H9 (cell line): Measurements from ENCODE around the gene NEDD4L. TPM values are rescaled to one million over a fixed set of nuclear protein-coding genes. Genes with fewer than 3 reads are reported as not detected.

Experiments used
- DNase-seq: peaks from one replicate; pipeline ENCODE4 v3.0.0-alpha.2; 2017
- H2AFZ ChIP-seq: one replicate; pipeline ENCODE4 v1.6.1; 2013; ENCODE audit warnings: mild to moderate bottlenecking, low read length, control low read depth, moderate library complexity
- H2AK5ac ChIP-seq: 2 replicates; pipeline ENCODE4 v1.6.1; 2013; ENCODE audit warnings: low read length, control low read depth, mixed read lengths; ENCODE audit not compliant: insufficient read length
- H2BK120ac ChIP-seq: one replicate; pipeline ENCODE4 v1.6.1; 2013; ENCODE audit warnings: low read depth, mild to moderate bottlenecking, low read length, control low read depth, inconsistent platforms; ENCODE audit not compliant: poor library complexity, severe bottlenecking
- H2BK12ac ChIP-seq: 2 replicates; pipeline ENCODE4 v1.6.1; 2013; ENCODE audit warnings: low read length, control low read depth, mixed read lengths, low read depth; ENCODE audit not compliant: insufficient read length
- H2BK15ac ChIP-seq: 2 replicates; pipeline ENCODE4 v1.6.1; 2013; ENCODE audit warnings: low read depth, low read length, control low read depth
- H2BK20ac ChIP-seq: one replicate; pipeline ENCODE4 v1.6.1; 2013; ENCODE audit warnings: low read depth, mild to moderate bottlenecking, low read length, control low read depth, inconsistent platforms; ENCODE audit not compliant: poor library complexity, severe bottlenecking
- H2BK5ac ChIP-seq: 2 replicates; pipeline ENCODE4 v1.6.1; 2013; ENCODE audit warnings: low read length, control low read depth, mixed read lengths; ENCODE audit not compliant: insufficient read length
- H3K14ac ChIP-seq: 2 replicates; pipeline ENCODE4 v1.6.1; 2013; ENCODE audit warnings: low read length, control low read depth; ENCODE audit not compliant: insufficient read depth
- H3K18ac ChIP-seq: 2 replicates; pipeline ENCODE4 v1.6.1; 2013; ENCODE audit warnings: low read depth, mild to moderate bottlenecking, mixed read lengths, low read length, control low read depth; ENCODE audit not compliant: insufficient read length
- H3K23ac ChIP-seq: 2 replicates; pipeline ENCODE4 v1.6.1; 2013; ENCODE audit warnings: low read length, control low read depth, mixed read lengths, low read depth; ENCODE audit not compliant: insufficient read length
- H3K23me2 ChIP-seq: 2 replicates; pipeline ENCODE4 v1.6.1; 2013; ENCODE audit warnings: low read depth, mild to moderate bottlenecking, mixed read lengths, low read length, control low read depth; ENCODE audit not compliant: insufficient read length, poor library complexity, severe bottlenecking
- H3K27ac ChIP-seq: 2 replicates; pipeline ENCODE4 v1.5.1; 2013; ENCODE audit warnings: low read length, control low read depth, mixed read lengths, low read depth; ENCODE audit not compliant: insufficient read length
- H3K27me3 ChIP-seq: 2 replicates; pipeline ENCODE4 v1.6.1; 2013; ENCODE audit warnings: low read length, control low read depth, inconsistent platforms; ENCODE audit not compliant: insufficient read depth
- H3K4ac ChIP-seq: 2 replicates; pipeline ENCODE4 v1.6.1; 2013; ENCODE audit warnings: low read depth, mild to moderate bottlenecking, control low read depth, inconsistent platforms, low read length, moderate library complexity
- H3K4me1 ChIP-seq: 2 replicates; pipeline ENCODE4 v1.6.1; 2013; ENCODE audit warnings: low read length, control low read depth, inconsistent platforms; ENCODE audit not compliant: insufficient read depth
- H3K4me2 ChIP-seq: 2 replicates; pipeline ENCODE4 v1.6.1; 2013; ENCODE audit warnings: low read length, control low read depth, mixed read lengths; ENCODE audit not compliant: insufficient read length, insufficient read depth
- H3K56ac ChIP-seq: 2 replicates; pipeline ENCODE4 v1.6.1; 2013; ENCODE audit warnings: low read depth, mild to moderate bottlenecking, mixed read lengths, low read length, control low read depth; ENCODE audit not compliant: insufficient read length
- H3K79me1 ChIP-seq: 2 replicates; pipeline ENCODE4 v1.6.1; 2013; ENCODE audit warnings: low read depth, mild to moderate bottlenecking, moderate library complexity, low read length, control low read depth, inconsistent platforms; ENCODE audit not compliant: insufficient read depth, poor library complexity, severe bottlenecking
- H3K79me2 ChIP-seq: 2 replicates; pipeline ENCODE4 v1.6.1; 2013; ENCODE audit warnings: low read length, control low read depth, inconsistent platforms; ENCODE audit not compliant: insufficient read depth
- H3K9ac ChIP-seq: 2 replicates; pipeline ENCODE4 v1.6.1; 2013; ENCODE audit warnings: low read length, control low read depth, mixed read lengths; ENCODE audit not compliant: insufficient read length; ENCODE audit errors: extremely low read depth
- H3K9me3 ChIP-seq: one replicate; pipeline ENCODE4 v1.6.1; 2013; ENCODE audit warnings: low read depth, low read length, inconsistent platforms; ENCODE audit not compliant: control insufficient read depth
- H3T11ph ChIP-seq: one replicate; pipeline ENCODE4 v1.6.1; 2013; ENCODE audit warnings: mild to moderate bottlenecking, low read length, control low read depth, inconsistent platforms
- H4K20me1 ChIP-seq: one replicate; pipeline ENCODE4 v1.6.1; 2013; ENCODE audit not compliant: control insufficient read depth, insufficient read length, insufficient read depth
- H4K5ac ChIP-seq: 2 replicates; pipeline ENCODE4 v1.6.1; 2013; ENCODE audit warnings: low read depth, mild to moderate bottlenecking, mixed read lengths, low read length, control low read depth; ENCODE audit not compliant: insufficient read length
- H4K8ac ChIP-seq: replicated peaks from 2 replicates; pipeline ENCODE4 v1.6.1; 2013; ENCODE audit warnings: low read length, control low read depth, mixed read lengths, low read depth; ENCODE audit not compliant: insufficient read length
- H4K91ac ChIP-seq: 2 replicates; pipeline ENCODE4 v1.6.1; 2013; ENCODE audit warnings: low read depth, mild to moderate bottlenecking, moderate library complexity, mixed read lengths, low read length, control low read depth; ENCODE audit not compliant: insufficient read length
- H3K27ac Mint-ChIP-seq, 3 experiments: 2 replicates in 2 of 3; 3 replicates in 1 of 3; pipeline ENCODE4 v1.8.0; 2020 to 2021; ENCODE audit warnings: mixed read lengths in 3 of 3, mild to moderate bottlenecking in 1 of 3, moderate library complexity in 1 of 3
- H3K27me3 Mint-ChIP-seq: 2 replicates; pipeline ENCODE4 v1.8.0; 2021; ENCODE audit warnings: low read depth, mild to moderate bottlenecking, moderate library complexity, mixed read lengths
- H3K36me3 Mint-ChIP-seq, 3 experiments: 2 replicates in 2 of 3; 3 replicates in 1 of 3; pipeline ENCODE4 v1.8.0; 2020 to 2021; ENCODE audit warnings: low read depth in 3 of 3, mixed read lengths in 3 of 3; ENCODE audit not compliant: insufficient read depth in 1 of 3
- H3K4me1 Mint-ChIP-seq, 2 experiments: 2 replicates each; pipeline ENCODE4 v1.8.0; 2020; ENCODE audit warnings: mixed read lengths in 2 of 2
- H3K4me3 Mint-ChIP-seq, 2 experiments: 2 replicates in 1 of 2; 3 replicates in 1 of 2; pipeline ENCODE4 v1.8.0; 2020 to 2021; ENCODE audit warnings: mild to moderate bottlenecking in 2 of 2, mixed read lengths in 2 of 2, moderate library complexity in 1 of 2
- H3K9me3 Mint-ChIP-seq, 2 experiments: 2 replicates in 1 of 2; 3 replicates in 1 of 2; pipeline ENCODE4 v1.8.0; 2020; ENCODE audit warnings: mild to moderate bottlenecking in 2 of 2, mixed read lengths in 2 of 2, moderate library complexity in 1 of 2
- WGBS: extraction: QIAGEN DNeasy Blood & Tissue Kit; methylation state at CpG from one replicate; pipeline ENCODE4 v1.1.7; 2013; ENCODE audit warnings: missing lambda C conversion rate, low lambda C conversion rate, mixed read lengths; ENCODE audit not compliant: insufficient read length; ENCODE audit errors: extremely low coverage; 5-methylcytosine and 5-hydroxymethylcytosine counted together
- total RNA-seq: library from RNA; stranded (reverse); gene quantifications from 2 replicates; pipeline ENCODE4 v1.2.1, GENCODE V29; 2021
- TF ChIP-seq, protein P1 (sequence below): fragments of 200-600 bp; sonication (generic); conservative IDR thresholded peaks from 3 replicates; pipeline ENCODE4 v1.8.0; 2021; ENCODE audit warnings: antibody characterized with exemption, mild to moderate bottlenecking

Gene NEDD4L
- total RNA-seq, 1 experiment from 2014 or later, result 76.3 TPM

GRCh38 chr18:58385472-58385871, 341.4 kb downstream of the NEDD4L start:
- Histone ChIP-seq H3K79me2 (no peaks in the 10 kb centered on the region), H4K91ac (no peak overlapping the region), H3K9me3 (no peaks in the 10 kb centered on the region), H2AFZ (no peak overlapping the region), H3K27ac (no peak overlapping the region), H3K27me3 (no peaks in the 10 kb centered on the region), H3K14ac (no peak overlapping the region), H3K18ac (no peak overlapping the region), H2AK5ac (no peak overlapping the region), H3K4me1 (no peaks in the 10 kb centered on the region; the same call in 1 of the 2 replicates), H3K56ac (no peak overlapping the region), H3K9ac (no peak overlapping the region), H4K5ac (no peak overlapping the region), H2BK15ac (no peak overlapping the region), H3K4ac (no peak overlapping the region), H2BK12ac (no peak overlapping the region), H3K4me2 (no peak overlapping the region), H3T11ph (no peak overlapping the region), H3K23me2 (no peaks in the 10 kb centered on the region), H2BK120ac (no peak overlapping the region), H3K23ac (no peak overlapping the region), H4K8ac (no peak overlapping the region), H2BK5ac (no peak overlapping the region), H3K79me1 (no peaks in the 10 kb centered on the region), H2BK20ac (no peak overlapping the region), H4K20me1 (no peaks in the 10 kb centered on the region)
- peak; percentile 14 for DNase-seq
- peaks cover 2% of the 10 kb centered on the region; the same call in 1 of the 2 replicates for H3K27me3 Mint-ChIP-seq
- no peaks in the 10 kb centered on the region for H3K9me3 Mint-ChIP-seq
- no peak overlapping the region; a peak in 1 of 7 replicates for H3K27ac Mint-ChIP-seq
- no peaks in the 10 kb centered on the region for H3K4me1 Mint-ChIP-seq
- peaks cover 13 to 74% (median 63%) of the 10 kb centered on the region in 3 experiments; a peak in 6 of 7 replicates for H3K36me3 Mint-ChIP-seq
- TF ChIP-seq, protein P1, sequence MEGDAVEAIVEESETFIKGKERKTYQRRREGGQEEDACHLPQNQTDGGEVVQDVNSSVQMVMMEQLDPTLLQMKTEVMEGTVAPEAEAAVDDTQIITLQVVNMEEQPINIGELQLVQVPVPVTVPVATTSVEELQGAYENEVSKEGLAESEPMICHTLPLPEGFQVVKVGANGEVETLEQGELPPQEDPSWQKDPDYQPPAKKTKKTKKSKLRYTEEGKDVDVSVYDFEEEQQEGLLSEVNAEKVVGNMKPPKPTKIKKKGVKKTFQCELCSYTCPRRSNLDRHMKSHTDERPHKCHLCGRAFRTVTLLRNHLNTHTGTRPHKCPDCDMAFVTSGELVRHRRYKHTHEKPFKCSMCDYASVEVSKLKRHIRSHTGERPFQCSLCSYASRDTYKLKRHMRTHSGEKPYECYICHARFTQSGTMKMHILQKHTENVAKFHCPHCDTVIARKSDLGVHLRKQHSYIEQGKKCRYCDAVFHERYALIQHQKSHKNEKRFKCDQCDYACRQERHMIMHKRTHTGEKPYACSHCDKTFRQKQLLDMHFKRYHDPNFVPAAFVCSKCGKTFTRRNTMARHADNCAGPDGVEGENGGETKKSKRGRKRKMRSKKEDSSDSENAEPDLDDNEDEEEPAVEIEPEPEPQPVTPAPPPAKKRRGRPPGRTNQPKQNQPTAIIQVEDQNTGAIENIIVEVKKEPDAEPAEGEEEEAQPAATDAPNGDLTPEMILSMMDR, result no peak
- no CpG with 5 or more reads among the region's 13 CpGs for WGBS
- no peak overlapping the region for H3K4me3 Mint-ChIP-seq
